HepG2 (cell line): Measurements from ENCODE around the gene GP1BA. TPM values are rescaled to one million over a fixed set of nuclear protein-coding genes. Genes with fewer than 3 reads are reported as not detected.
A peak's percentile ranks its signal among the peaks of the same experiment; 100 is the strongest.

ENCODE experiments used
- BCL6 ChIP-seq: IDR thresholded peaks from 2 replicates; pipeline ENCODE4 v1.6.1; 2016; ENCODE audit warnings: missing genetic modification reagents, missing compliant biosample characterization
- CC2D1A ChIP-seq: sonication (generic); formaldehyde crosslinking; IDR thresholded peaks from 2 replicates; pipeline ENCODE4 v1.8.1; 2023; ENCODE audit warnings: mild to moderate bottlenecking, missing genetic modification reagents
- CHCHD3 ChIP-seq: sonication (generic); formaldehyde crosslinking; IDR thresholded peaks from 2 replicates; pipeline ENCODE4 v1.8.0; 2022; ENCODE audit warnings: mild to moderate bottlenecking, missing genetic modification reagents, moderate library complexity
- CREM ChIP-seq, 2 experiments: sonication (generic) in 1 of 2; formaldehyde crosslinking in 1 of 2; IDR thresholded peaks; 2 replicates each; pipeline versions ENCODE4 v1.4.0 to v1.6.1; 2016 to 2020; ENCODE audit warnings: antibody characterized with exemption in 1 of 2, mild to moderate bottlenecking in 1 of 2, missing genetic modification reagents in 1 of 2
- FOXM1 ChIP-seq: sonication (generic); formaldehyde crosslinking; IDR thresholded peaks from 2 replicates; pipeline ENCODE4 v1.5.0; 2020; ENCODE audit warnings: missing genetic modification reagents
- GABPA ChIP-seq, 2 experiments: IDR thresholded peaks; 2 replicates each; pipeline ENCODE4 v1.6.1; 2011 to 2016; ENCODE audit warnings: low read depth in 2 of 2, low read length in 1 of 2, missing biosample characterization in 1 of 2, missing genetic modification characterization in 1 of 2
- HNRNPL ChIP-seq: fragments of 200-400 bp; formaldehyde crosslinking; IDR thresholded peaks from 2 replicates; pipeline ENCODE4 v1.6.1; 2017; ENCODE audit warnings: mild to moderate bottlenecking, low read depth, low read length
- KDM2A ChIP-seq: sonication (generic); formaldehyde crosslinking; IDR thresholded peaks from 2 replicates; pipeline ENCODE4 v1.4.0; 2020; ENCODE audit warnings: low read depth, missing genetic modification reagents, borderline replicate concordance
- KLF11 ChIP-seq: IDR thresholded peaks from 2 replicates; pipeline ENCODE4 v1.6.1; 2016; ENCODE audit warnings: missing compliant biosample characterization
- MEIS1 ChIP-seq: sonication (generic); formaldehyde crosslinking; IDR thresholded peaks from 2 replicates; pipeline ENCODE4 v1.9.0; 2021; ENCODE audit warnings: mild to moderate bottlenecking, missing genetic modification reagents, moderate library complexity, borderline replicate concordance
- MLLT10 ChIP-seq: sonication (generic); formaldehyde crosslinking; IDR thresholded peaks from 2 replicates; pipeline ENCODE4 v1.4.0; 2020; ENCODE audit warnings: missing genetic modification reagents
- MXI1 ChIP-seq: IDR thresholded peaks from 3 replicates; pipeline ENCODE4 v1.6.1; 2012; ENCODE audit warnings: low read depth, low read length, inconsistent platforms, borderline replicate concordance
- MYNN ChIP-seq: sonication (generic); formaldehyde crosslinking; IDR thresholded peaks from 2 replicates; pipeline ENCODE4 v1.4.0; 2020; ENCODE audit warnings: mild to moderate bottlenecking, low read depth, missing genetic modification reagents
- SOX5 ChIP-seq: IDR thresholded peaks from 2 replicates; pipeline ENCODE4 v1.6.1; 2016; ENCODE audit warnings: borderline replicate concordance
- TEAD3 ChIP-seq: optimal IDR thresholded peaks from 2 replicates; pipeline ENCODE3; 2016; ENCODE audit warnings: borderline replicate concordance
- ZBTB21 ChIP-seq: sonication (generic); formaldehyde crosslinking; IDR thresholded peaks from 2 replicates; pipeline ENCODE4 v1.4.0; 2020; ENCODE audit warnings: missing genetic modification reagents
- ZBTB38 ChIP-seq: sonication (generic); formaldehyde crosslinking; IDR thresholded peaks from 2 replicates; pipeline ENCODE4 v1.5.1; 2020; ENCODE audit warnings: mild to moderate bottlenecking, missing genetic modification reagents
- ZFP36L1 ChIP-seq: sonication (generic); formaldehyde crosslinking; IDR thresholded peaks from 2 replicates; pipeline ENCODE4 v1.8.0; 2022; ENCODE audit warnings: mild to moderate bottlenecking, missing genetic modification reagents, moderate library complexity
- ZNF20 ChIP-seq: sonication (generic); formaldehyde crosslinking; IDR thresholded peaks from 2 replicates; pipeline ENCODE4 v1.4.0; 2020; ENCODE audit warnings: mild to moderate bottlenecking, moderate library complexity, missing genetic modification reagents
- ZNF343 ChIP-seq: sonication (generic); formaldehyde crosslinking; IDR thresholded peaks from 2 replicates; pipeline ENCODE4 v1.4.0; 2020; ENCODE audit warnings: mild to moderate bottlenecking, missing genetic modification reagents
- ZSCAN9 ChIP-seq: IDR thresholded peaks from 2 replicates; pipeline ENCODE4 v1.6.1; 2016; ENCODE audit warnings: borderline replicate concordance
- polyA plus RNA-seq, 8 experiments: library from polyadenylated mRNA; depleted of rRNA in 3 of 8; stranded (reverse) in 7 of 8; unstranded in 1 of 8; fragments of >200 nt; fragmentation: Illumina TruSeq in 4 of 8; extraction: Trizol in 4 of 8; gene quantifications; 2 replicates each; pipeline versions ENCODE4 v1.2.1 to v1.2.3, GENCODE V29; 2011 to 2016; ENCODE audit warnings: low read depth in 4 of 8, missing spikeins in 1 of 8, mixed read lengths in 1 of 8; ENCODE audit not compliant: insufficient read depth in 1 of 8
- total RNA-seq, 5 experiments: library from RNA; depleted of rRNA; stranded (reverse); fragments of >200 nt; fragmentation: Illumina TruSeq; extraction: Trizol; gene quantifications; 2 replicates each; pipeline ENCODE4 v1.2.3, GENCODE V29; 2016; ENCODE audit warnings: low read depth in 1 of 5
- TF ChIP-seq, protein P1 (sequence below): sonication (generic); formaldehyde crosslinking; IDR thresholded peaks from 2 replicates; pipeline ENCODE4 v1.4.0; 2020; ENCODE audit warnings: missing genetic modification reagents, borderline replicate concordance
- TF ChIP-seq, protein P2 (sequence below): sonication (generic); formaldehyde crosslinking; IDR thresholded peaks from 2 replicates; pipeline ENCODE4 v1.4.0; 2020; ENCODE audit warnings: missing genetic modification reagents
- TF ChIP-seq, protein P3 (sequence below): sonication (generic); formaldehyde crosslinking; IDR thresholded peaks from 2 replicates; pipeline ENCODE4 v1.4.0; 2020; ENCODE audit warnings: missing genetic modification reagents

The GP1BA gene
- total and polyA plus RNA-seq, 2 of the 13 experiments (the other 11 are each of a cell fraction or from before 2014, with no cell fraction given) = not detected

DNA sequence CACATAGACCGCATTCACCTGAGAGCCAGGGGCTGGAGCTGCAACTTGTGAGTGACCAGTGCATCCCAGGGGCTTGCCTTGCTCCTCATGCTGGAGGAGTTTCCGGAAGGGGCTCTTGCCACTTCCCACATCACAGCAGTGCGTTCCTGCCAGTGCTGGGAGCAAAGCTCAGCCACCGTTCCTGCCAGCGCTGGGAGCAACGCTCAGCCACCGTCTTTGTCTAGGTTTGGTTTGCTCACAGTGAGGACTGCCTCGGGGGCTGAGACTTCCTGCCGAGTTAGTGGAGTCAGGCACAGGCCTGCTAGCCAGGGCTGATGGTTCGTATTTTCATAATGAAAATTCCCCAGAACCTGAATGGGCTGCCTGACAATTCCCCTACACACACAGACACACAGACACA is 23.8 kb upstream of the GP1BA start (continued):
- TF ChIP-seq, protein P1, sequence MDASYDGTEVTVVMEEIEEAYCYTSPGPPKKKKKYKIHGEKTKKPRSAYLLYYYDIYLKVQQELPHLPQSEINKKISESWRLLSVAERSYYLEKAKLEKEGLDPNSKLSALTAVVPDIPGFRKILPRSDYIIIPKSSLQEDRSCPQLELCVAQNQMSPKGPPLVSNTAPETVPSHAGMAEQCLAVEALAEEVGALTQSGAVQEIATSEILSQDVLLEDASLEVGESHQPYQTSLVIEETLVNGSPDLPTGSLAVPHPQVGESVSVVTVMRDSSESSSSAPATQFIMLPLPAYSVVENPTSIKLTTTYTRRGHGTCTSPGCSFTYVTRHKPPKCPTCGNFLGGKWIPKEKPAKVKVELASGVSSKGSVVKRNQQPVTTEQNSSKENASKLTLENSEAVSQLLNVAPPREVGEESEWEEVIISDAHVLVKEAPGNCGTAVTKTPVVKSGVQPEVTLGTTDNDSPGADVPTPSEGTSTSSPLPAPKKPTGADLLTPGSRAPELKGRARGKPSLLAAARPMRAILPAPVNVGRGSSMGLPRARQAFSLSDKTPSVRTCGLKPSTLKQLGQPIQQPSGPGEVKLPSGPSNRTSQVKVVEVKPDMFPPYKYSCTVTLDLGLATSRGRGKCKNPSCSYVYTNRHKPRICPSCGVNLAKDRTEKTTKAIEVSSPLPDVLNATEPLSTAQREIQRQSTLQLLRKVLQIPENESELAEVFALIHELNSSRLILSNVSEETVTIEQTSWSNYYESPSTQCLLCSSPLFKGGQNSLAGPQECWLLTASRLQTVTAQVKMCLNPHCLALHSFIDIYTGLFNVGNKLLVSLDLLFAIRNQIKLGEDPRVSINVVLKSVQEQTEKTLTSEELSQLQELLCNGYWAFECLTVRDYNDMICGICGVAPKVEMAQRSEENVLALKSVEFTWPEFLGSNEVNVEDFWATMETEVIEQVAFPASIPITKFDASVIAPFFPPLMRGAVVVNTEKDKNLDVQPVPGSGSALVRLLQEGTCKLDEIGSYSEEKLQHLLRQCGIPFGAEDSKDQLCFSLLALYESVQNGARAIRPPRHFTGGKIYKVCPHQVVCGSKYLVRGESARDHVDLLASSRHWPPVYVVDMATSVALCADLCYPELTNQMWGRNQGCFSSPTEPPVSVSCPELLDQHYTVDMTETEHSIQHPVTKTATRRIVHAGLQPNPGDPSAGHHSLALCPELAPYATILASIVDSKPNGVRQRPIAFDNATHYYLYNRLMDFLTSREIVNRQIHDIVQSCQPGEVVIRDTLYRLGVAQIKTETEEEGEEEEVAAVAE = peak; percentile 57; the same call in 1 of the 2 replicates
- no peak for TF ChIP-seq ZNF343
- TF ChIP-seq ZFP36L1 = no peak
- TF ChIP-seq, protein P2, sequence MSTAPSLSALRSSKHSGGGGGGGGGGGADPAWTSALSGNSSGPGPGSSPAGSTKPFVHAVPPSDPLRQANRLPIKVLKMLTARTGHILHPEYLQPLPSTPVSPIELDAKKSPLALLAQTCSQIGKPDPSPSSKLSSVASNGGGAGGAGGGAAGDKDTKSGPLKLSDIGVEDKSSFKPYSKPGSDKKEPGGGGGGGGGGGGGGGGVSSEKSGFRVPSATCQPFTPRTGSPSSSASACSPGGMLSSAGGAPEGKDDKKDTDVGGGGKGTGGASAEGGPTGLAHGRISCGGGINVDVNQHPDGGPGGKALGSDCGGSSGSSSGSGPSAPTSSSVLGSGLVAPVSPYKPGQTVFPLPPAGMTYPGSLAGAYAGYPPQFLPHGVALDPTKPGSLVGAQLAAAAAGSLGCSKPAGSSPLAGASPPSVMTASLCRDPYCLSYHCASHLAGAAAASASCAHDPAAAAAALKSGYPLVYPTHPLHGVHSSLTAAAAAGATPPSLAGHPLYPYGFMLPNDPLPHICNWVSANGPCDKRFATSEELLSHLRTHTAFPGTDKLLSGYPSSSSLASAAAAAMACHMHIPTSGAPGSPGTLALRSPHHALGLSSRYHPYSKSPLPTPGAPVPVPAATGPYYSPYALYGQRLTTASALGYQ (CRISPR knock-in tag) = no peak
- peak; percentile 25; the same call in 1 of the 2 replicates for TF ChIP-seq SOX5
- 0 out of 2 replicates have a peak, but pooled peaks have one; percentile 43 for TF ChIP-seq BCL6 (CRISPR knock-in tag)
- TF ChIP-seq FOXM1 (CRISPR knock-in tag) = no peak
- TF ChIP-seq HNRNPL = peak; percentile 83
- TF ChIP-seq, protein P3, sequence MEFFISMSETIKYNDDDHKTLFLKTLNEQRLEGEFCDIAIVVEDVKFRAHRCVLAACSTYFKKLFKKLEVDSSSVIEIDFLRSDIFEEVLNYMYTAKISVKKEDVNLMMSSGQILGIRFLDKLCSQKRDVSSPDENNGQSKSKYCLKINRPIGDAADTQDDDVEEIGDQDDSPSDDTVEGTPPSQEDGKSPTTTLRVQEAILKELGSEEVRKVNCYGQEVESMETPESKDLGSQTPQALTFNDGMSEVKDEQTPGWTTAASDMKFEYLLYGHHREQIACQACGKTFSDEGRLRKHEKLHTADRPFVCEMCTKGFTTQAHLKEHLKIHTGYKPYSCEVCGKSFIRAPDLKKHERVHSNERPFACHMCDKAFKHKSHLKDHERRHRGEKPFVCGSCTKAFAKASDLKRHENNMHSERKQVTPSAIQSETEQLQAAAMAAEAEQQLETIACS (CRISPR knock-in tag) = 0 out of 2 replicates have a peak, but pooled peaks have one; percentile 37
- peak; percentile 39; the same call in 1 of the 3 replicates for TF ChIP-seq MXI1
- TF ChIP-seq GABPA (IDR thresholded peaks at IDR 0.05; ENCODE audit: low read depth, low read length) = peak; percentile 42
- TF ChIP-seq GABPA (CRISPR knock-in tag; IDR thresholded peaks at IDR 0.05; ENCODE audit: low read depth) = peak; percentile 80
- no peak for TF ChIP-seq CHCHD3 (CRISPR knock-in tag)
- TF ChIP-seq MYNN (CRISPR knock-in tag) = no peak
- no peak for TF ChIP-seq KLF11 (CRISPR knock-in tag)
- no peak for TF ChIP-seq CREM (IDR thresholded peaks at IDR 0.05)
- TF ChIP-seq CREM (CRISPR knock-in tag; IDR thresholded peaks at IDR 0.05) = no peak
- TF ChIP-seq MEIS1 (CRISPR knock-in tag) = peak; percentile 62; the same call in 1 of the 2 replicates
- TF ChIP-seq ZSCAN9 (CRISPR knock-in tag) = no peak
- no peak for TF ChIP-seq ZBTB38
- TF ChIP-seq TEAD3 = peak; percentile 83
- no peak for TF ChIP-seq ZNF20 (CRISPR knock-in tag)
- peak; percentile 52; the same call in 1 of the 2 replicates for TF ChIP-seq ZBTB21 (CRISPR knock-in tag)
- TF ChIP-seq MLLT10 (CRISPR knock-in tag) = no peak
- TF ChIP-seq KDM2A (CRISPR knock-in tag) = peak; percentile 68; the same call in 1 of the 2 replicates
- no peak for TF ChIP-seq CC2D1A (CRISPR knock-in tag)
